H1 (cell line): Measurements from ENCODE around the gene POU2F1. TPM values are rescaled to one million over a fixed set of nuclear protein-coding genes. Genes with fewer than 3 reads are reported as not detected.
A peak's percentile ranks its signal among the peaks of the same experiment; 100 is the strongest.

ENCODE experiments used
- CTCF ChIA-PET: fragments of 300-600 bp; sonication (Branson Sonifier 250); formaldehyde crosslinking; loops from one replicate; lab custom pipeline; 2021; ENCODE audit not compliant: partially characterized antibody; lab: Charles Lee
- POLR2A ChIA-PET: fragments of 300-600 bp; sonication (Branson Sonifier 250); formaldehyde crosslinking; loops from one replicate; lab custom pipeline; 2021; ENCODE audit warnings: inconsistent platforms; ENCODE audit not compliant: partially characterized antibody; lab: Charles Lee
- DNase-seq, 2 experiments: peaks; one replicate each; pipeline versions ENCODE4 v3.0.0 to v3.0.0-alpha.2; 2010 to 2022; ENCODE audit warnings: low spot score in 2 of 2, low read depth in 1 of 2, mixed read lengths in 1 of 2
- FAIRE-seq: peaks from 2 replicates; lab custom pipeline; 2011; peaks lifted over from hg19 to GRCh38; lab: Jason Lieb, UNC
- H2AFZ ChIP-seq: 2 replicates; pipeline ENCODE4 v1.8.1; 2012; ENCODE audit warnings: low read length, inconsistent platforms
- H2AK5ac ChIP-seq: 2 replicates; pipeline ENCODE4 v1.6.1; 2013; ENCODE audit warnings: low read depth, low read length
- H2BK120ac ChIP-seq: replicated peaks from 2 replicates; pipeline ENCODE3; 2013; ENCODE audit warnings: low read depth, low read length, inconsistent platforms
- H2BK12ac ChIP-seq: 2 replicates; pipeline ENCODE4 v1.6.1; 2013; ENCODE audit warnings: low read depth, low read length
- H2BK15ac ChIP-seq: 2 replicates; pipeline ENCODE4 v1.6.1; 2013; ENCODE audit warnings: low read length
- H2BK20ac ChIP-seq: 2 replicates; pipeline ENCODE4 v1.6.1; 2013; ENCODE audit warnings: low read length
- H2BK5ac ChIP-seq: 2 replicates; pipeline ENCODE4 v1.6.1; 2013; ENCODE audit warnings: low read depth, low read length
- H3K14ac ChIP-seq: 2 replicates; pipeline ENCODE4 v1.6.1; 2013; ENCODE audit warnings: inconsistent platforms; ENCODE audit not compliant: insufficient read length
- H3K18ac ChIP-seq: 2 replicates; pipeline ENCODE4 v1.6.1; 2013; ENCODE audit warnings: low read length; ENCODE audit errors: extremely low read depth
- H3K23ac ChIP-seq: 2 replicates; pipeline ENCODE4 v1.6.1; 2013; ENCODE audit warnings: inconsistent platforms; ENCODE audit not compliant: insufficient read length
- H3K23me2 ChIP-seq: 2 replicates; pipeline ENCODE4 v1.6.1; 2013; ENCODE audit warnings: low read depth, low read length
- H3K27ac ChIP-seq: 2 replicates; pipeline ENCODE4 v1.6.1; 2011; ENCODE audit warnings: low read depth, low read length, inconsistent platforms
- H3K27me3 ChIP-seq, 4 experiments: replicated peaks in 1 of 4; 1 replicate in 1 of 4; 2 replicates in 3 of 4; pipeline versions ENCODE4 v1.6.1 to v1.8.1; 2011 to 2013; ENCODE audit warnings: low read length in 3 of 4, mild to moderate bottlenecking in 3 of 4, inconsistent platforms in 2 of 4, mixed read lengths in 2 of 4, moderate library complexity in 1 of 4; ENCODE audit not compliant: control insufficient read depth in 3 of 4, insufficient read depth in 3 of 4; ENCODE audit errors: extremely low read depth in 1 of 4
- H3K36me3 ChIP-seq, 4 experiments: 2 replicates each; pipeline versions ENCODE4 v1.6.1 to v1.8.1; 2011 to 2013; ENCODE audit warnings: mild to moderate bottlenecking in 4 of 4, low read length in 3 of 4, moderate library complexity in 2 of 4, control low read depth in 1 of 4, inconsistent platforms in 1 of 4; ENCODE audit not compliant: insufficient read depth in 4 of 4, control insufficient read depth in 2 of 4
- H3K4ac ChIP-seq: replicated peaks from 2 replicates; pipeline ENCODE3; 2013; ENCODE audit warnings: low read length, low read depth, mixed read lengths, inconsistent platforms; ENCODE audit not compliant: insufficient read length
- H3K4me1 ChIP-seq, 4 experiments: replicated peaks in 1 of 4; 1 replicate in 1 of 4; 2 replicates in 3 of 4; pipeline versions ENCODE4 v1.6.1 to v1.8.1; 2011 to 2013; ENCODE audit warnings: low read length in 3 of 4, inconsistent platforms in 2 of 4, mixed read lengths in 1 of 4; ENCODE audit not compliant: insufficient read depth in 4 of 4, control insufficient read depth in 3 of 4
- H3K4me2 ChIP-seq, 2 experiments: 2 replicates each; pipeline versions ENCODE4 v1.6.1 to v1.8.1; 2011 to 2013; ENCODE audit warnings: low read depth in 2 of 2, low read length in 2 of 2, control low read depth in 1 of 2, inconsistent platforms in 1 of 2, mild to moderate bottlenecking in 1 of 2; ENCODE audit not compliant: insufficient read depth in 1 of 2
- H3K4me3 ChIP-seq, 4 experiments: fragments of 200-600, 300-600 bp in 1 of 4; sonication (generic), shearing (Covaris generic), sonication (Bioruptor Twin) in 1 of 4; 2 replicates each; pipeline versions ENCODE4 v1.5.1 to v1.8.1; 2011 to 2016; ENCODE audit warnings: low read length in 4 of 4, low read depth in 3 of 4, control low read depth in 2 of 4, inconsistent platforms in 2 of 4, mild to moderate bottlenecking in 2 of 4, mixed read lengths in 1 of 4, moderate library complexity in 1 of 4; ENCODE audit not compliant: insufficient read depth in 2 of 4; ENCODE audit errors: extremely low read depth in 1 of 4
- H3K56ac ChIP-seq: replicated peaks from 2 replicates; pipeline ENCODE3; 2013; ENCODE audit warnings: low read depth, mild to moderate bottlenecking, mixed read lengths, low read length, inconsistent platforms; ENCODE audit not compliant: insufficient read length
- H3K79me1 ChIP-seq: 2 replicates; pipeline ENCODE4 v1.6.1; 2013; ENCODE audit warnings: low read depth, low read length, control low read depth
- H3K79me2 ChIP-seq, 2 experiments: 2 replicates each; pipeline versions ENCODE4 v1.6.1 to v1.8.1; 2012 to 2013; ENCODE audit warnings: low read length in 2 of 2, mild to moderate bottlenecking in 2 of 2, inconsistent platforms in 1 of 2; ENCODE audit not compliant: insufficient read depth in 2 of 2, control insufficient read depth in 1 of 2
- H3K9ac ChIP-seq, 4 experiments: replicated peaks in 1 of 4; 1 replicate in 1 of 4; 2 replicates in 3 of 4; pipeline versions ENCODE4 v1.6.1 to v1.8.1; 2011 to 2013; ENCODE audit warnings: low read depth in 3 of 4, low read length in 3 of 4, control low read depth in 2 of 4, mild to moderate bottlenecking in 2 of 4, moderate library complexity in 2 of 4, inconsistent platforms in 1 of 4; ENCODE audit errors: extremely low read depth in 1 of 4
- H3K9me3 ChIP-seq, 2 experiments: 2 replicates each; pipeline versions ENCODE4 v1.6.1 to v1.8.1; 2012 to 2013; ENCODE audit warnings: mild to moderate bottlenecking in 2 of 2, moderate library complexity in 2 of 2, control low read depth in 1 of 2, inconsistent platforms in 1 of 2, low read depth in 1 of 2, low read length in 1 of 2, mixed read lengths in 1 of 2; ENCODE audit not compliant: insufficient read depth in 2 of 2
- H4K20me1 ChIP-seq, 2 experiments: replicated peaks in 1 of 2; 2 replicates each; pipeline versions ENCODE3 to v1.8.1; 2011 to 2013; ENCODE audit warnings: inconsistent platforms in 2 of 2, low read length in 2 of 2, mild to moderate bottlenecking in 1 of 2; ENCODE audit not compliant: insufficient read depth in 2 of 2, control insufficient read depth in 1 of 2
- H4K5ac ChIP-seq: 2 replicates; pipeline ENCODE4 v1.6.1; 2013; ENCODE audit warnings: low read length, low read depth, mixed read lengths, inconsistent platforms; ENCODE audit not compliant: insufficient read length
- H4K8ac ChIP-seq: 2 replicates; pipeline ENCODE4 v1.8.0; 2013; ENCODE audit warnings: mild to moderate bottlenecking, moderate library complexity, low read length, inconsistent platforms; ENCODE audit not compliant: insufficient read depth; ENCODE audit errors: extremely low read depth
- H4K91ac ChIP-seq: replicated peaks from 2 replicates; pipeline ENCODE3; 2013; ENCODE audit warnings: low read length, mixed read lengths, inconsistent platforms; ENCODE audit not compliant: insufficient read length
- CHD2 ChIP-seq: IDR thresholded peaks from 2 replicates; pipeline ENCODE4 v1.6.1; 2012; ENCODE audit warnings: low read length, improper control_type of control experiment
- POLR2A ChIP-seq, 2 experiments: IDR thresholded peaks; 1 replicate in 1 of 2; 2 replicates in 1 of 2; pipeline ENCODE4 v1.6.1; 2011; ENCODE audit warnings: low read depth in 2 of 2, low read length in 2 of 2, mild to moderate bottlenecking in 2 of 2; ENCODE audit errors: control extremely low read depth in 1 of 2
- SIN3A ChIP-seq, 2 experiments: IDR thresholded peaks in 1 of 2; conservative IDR thresholded peaks in 1 of 2; 2 replicates each; pipeline ENCODE4 v1.6.1; 2011 to 2012; ENCODE audit warnings: low read length in 2 of 2, improper control_type of control experiment in 1 of 2, low read depth in 1 of 2, mild to moderate bottlenecking in 1 of 2
- SP4 ChIP-seq: IDR thresholded peaks from 2 replicates; pipeline ENCODE4 v1.6.1; 2012; ENCODE audit warnings: low read length, inconsistent platforms
- TCF12 ChIP-seq: IDR thresholded peaks from 2 replicates; pipeline ENCODE4 v1.6.1; 2011; ENCODE audit warnings: low read depth, mild to moderate bottlenecking, low read length
- WGBS, 2 experiments: shearing (Covaris generic) in 1 of 2; methylation state at CpG; one replicate each; pipeline versions ENCODE4 v1.1.6 to v1.1.7; 2013 to 2015; ENCODE audit warnings: low lambda C conversion rate in 2 of 2, mixed read lengths in 2 of 2, inconsistent platforms in 1 of 2, low coverage in 1 of 2, missing lambda C conversion rate in 1 of 2; ENCODE audit not compliant: insufficient replicate concordance in 2 of 2, insufficient coverage in 1 of 2, insufficient read length in 1 of 2; ENCODE audit errors: extremely low coverage in 1 of 2, missing lambda C conversion rate in 1 of 2; 5-methylcytosine and 5-hydroxymethylcytosine counted together
- polyA plus RNA-seq, 7 experiments: library from polyadenylated mRNA; depleted of rRNA in 3 of 7; stranded (reverse) in 5 of 7; unstranded in 2 of 7; fragments of >200 nt in 5 of 7; fragments of 200-250 nt in 2 of 7; gene quantifications; 1 replicate in 5 of 7; 2 replicates in 1 of 7; 4 replicates in 1 of 7; pipeline versions ENCODE4 v1.2.1 to v1.2.3, GENCODE V29; 2011 to 2013; ENCODE audit warnings: missing spikeins in 2 of 7, mixed read lengths in 2 of 7
- total RNA-seq: library from RNA; stranded (reverse); fragmentation: NEBNext Ultra II Directional; extraction: Animal tissue kit (Norgen Biotek cat#: 25700); gene quantifications from 2 replicates; pipeline ENCODE4 v1.2.1, GENCODE V29; 2021

Gene POU2F1
- total and polyA plus RNA-seq, 2 of the 8 experiments (the other 6 are each of a cell fraction or from before 2014, with no cell fraction given) = 37.0 to 57.2 TPM

GRCh38 chr1:167219194-167219593 lies 1.5 kb upstream of the POU2F1 start:
- Histone ChIP-seq H3K79me1 (no peaks in the 10 kb centered on the region), H3K23ac (no peak overlapping the region), H3K4ac (no peak overlapping the region), H3K18ac (no peak overlapping the region; the same call in 1 of the 2 replicates), H2AK5ac (no peak overlapping the region), H4K20me1 (peaks cover 3 to 5% of the 10 kb centered on the region in 2 experiments), H3K4me3 (peak overlapping the region; percentile 69 to 76 (median 72); a peak in 7 of 8 replicates), H3K27me3 (no peaks in the 10 kb centered on the region), H4K8ac (no peak overlapping the region), H2BK120ac (peak overlapping the region; percentile 95), H2BK12ac (no peak overlapping the region), H2BK20ac (no peak overlapping the region), H2BK15ac (no peak overlapping the region), H3K9ac (peak overlapping the region in 2 of 4 experiments; percentile 58 to 97; a peak in 3 of 7 replicates), H3K14ac (no peak overlapping the region), H3K4me2 (peak overlapping the region; percentile 65 to 95), H4K91ac (peak overlapping the region; percentile 52), H3K79me2 (peaks cover 12 to 23% of the 10 kb centered on the region in 2 experiments; a peak in 3 of 4 replicates), H3K23me2 (peaks cover 6% of the 10 kb centered on the region), H4K5ac (peak overlapping the region; percentile 68), H2AFZ (no peak overlapping the region), H3K56ac (peak overlapping the region; percentile 52), H3K4me1 (peaks cover 0 to 10% (median 0%) of the 10 kb centered on the region in 4 experiments; a peak in 3 of 7 replicates), H3K27ac (peak overlapping the region; percentile 99; the same call in 1 of the 2 replicates), H3K36me3 (no peaks in the 10 kb centered on the region), H3K9me3 (peaks cover 0 to 4% of the 10 kb centered on the region in 2 experiments; a peak in 1 of 4 replicates), H2BK5ac (no peak overlapping the region; the same call in 1 of the 2 replicates)
- 56% methylated on average over 5 of the region's 5 CpGs; no CpG with 5 or more reads in 1 of the 2 experiments for WGBS, 2 experiments
- no peak for DNase-seq
- no peak for FAIRE-seq
- ChIA-PET POLR2A (interaction anchor here (0.7 to 6.2 kb wide), 28 partner anchors 8 to 334 kb away, joined by 3 to 73 read pairs (median 8); partner anchors contain the start of genes CREG1 and STYXL2), CTCF (interaction anchor here (0.6 to 3.1 kb wide), 22 partner anchors 9 to 315 kb away, joined by 3 to 18 read pairs (median 4); no protein-coding TSS in a partner anchor)
- no peak for TF ChIP-seq SP4
- no peak for TF ChIP-seq SIN3A (conservative IDR thresholded peaks at IDR 0.05 in 1 of 2, IDR thresholded peaks at IDR 0.05 in 1 of 2; ENCODE audit: low read depth in 1 of 2, low read length in 2 of 2)
- TF ChIP-seq TCF12 = no peak
- TF ChIP-seq CHD2 = no peak
- no peak for TF ChIP-seq POLR2A (IDR thresholded peaks at IDR 0.05; ENCODE audit: control extremely low read depth in 1 of 2, low read depth in 2 of 2, low read length in 2 of 2)
